WTC11 (cell line): ENCODE data around the gene STK40. TPM values are rescaled to one million over a fixed set of nuclear protein-coding genes. Genes with fewer than 3 reads are reported as not detected.

ENCODE experiments used
- ATAC-seq: fragments of 200-7000 bp; cut with Tn5 transposase; 2 replicates; pipeline ENCODE4 v1.10.0; 2021; ENCODE audit warnings: mild to moderate bottlenecking, moderate library complexity
- CTCF ChIA-PET: fragments of 300-600 bp; sonication (Branson Sonifier 250); formaldehyde crosslinking; loops from one replicate; lab custom pipeline; 2021; ENCODE audit warnings: antibody characterized with exemption; lab: Charles Lee
- POLR2A ChIA-PET: fragments of 350-600 bp; sonication (Branson Sonifier 250); formaldehyde crosslinking; loops from one replicate; lab custom pipeline; 2021; ENCODE audit warnings: antibody characterized with exemption; lab: Charles Lee
- DNase-seq: peaks from one replicate; pipeline ENCODE4 v3.0.0; 2021; ENCODE audit warnings: low spot score
- H3K27ac Mint-ChIP-seq: 2 replicates; pipeline ENCODE4 v1.8.0; 2021; ENCODE audit warnings: mixed read lengths
- H3K27me3 Mint-ChIP-seq: 2 replicates; pipeline ENCODE4 v1.8.0; 2021; ENCODE audit warnings: low read depth, mild to moderate bottlenecking, moderate library complexity, mixed read lengths
- H3K36me3 Mint-ChIP-seq: 2 replicates; pipeline ENCODE4 v1.8.0; 2021; ENCODE audit warnings: mixed read lengths
- H3K4me1 Mint-ChIP-seq: 2 replicates; pipeline ENCODE4 v1.8.0; 2022; ENCODE audit warnings: mixed read lengths
- H3K4me3 Mint-ChIP-seq: 2 replicates; pipeline ENCODE4 v1.8.0; 2021; ENCODE audit warnings: mild to moderate bottlenecking, moderate library complexity, mixed read lengths
- H3K9me3 Mint-ChIP-seq: 2 replicates; pipeline ENCODE4 v1.8.0; 2021; ENCODE audit warnings: mixed read lengths
- CREB1 ChIP-seq: sonication (generic); formaldehyde crosslinking; IDR thresholded peaks from 2 replicates; pipeline ENCODE4 v1.8.0; 2023; ENCODE audit warnings: mild to moderate bottlenecking, missing genetic modification reagents
- ESRRA ChIP-seq: sonication (generic); formaldehyde crosslinking; IDR thresholded peaks from 2 replicates; pipeline ENCODE4 v1.8.1; 2022; ENCODE audit warnings: mild to moderate bottlenecking, missing genetic modification reagents, borderline replicate concordance
- GTF2I ChIP-seq: fragments of 250-450 bp; sonication (Bioruptor Pico); conservative IDR thresholded peaks from 2 replicates; pipeline ENCODE4 v1.4.0; 2021; ENCODE audit warnings: mild to moderate bottlenecking
- HMGA2 ChIP-seq: fragments of 250-450 bp; sonication (Bioruptor Pico); IDR thresholded peaks from 2 replicates; pipeline ENCODE4 v1.4.0; 2021; ENCODE audit warnings: mild to moderate bottlenecking, moderate library complexity
- KAT7 ChIP-seq: sonication (generic); formaldehyde crosslinking; IDR thresholded peaks from 2 replicates; pipeline ENCODE4 v1.8.1; 2023; ENCODE audit warnings: missing genetic modification reagents, mild to moderate bottlenecking, borderline replicate concordance
- NFE2L1 ChIP-seq: sonication (generic); formaldehyde crosslinking; IDR thresholded peaks from 2 replicates; pipeline ENCODE4 v1.8.1; 2023; ENCODE audit warnings: missing genetic modification reagents
- SP1 ChIP-seq: sonication (generic); formaldehyde crosslinking; conservative IDR thresholded peaks from 2 replicates; pipeline ENCODE4 v1.8.1; 2022; ENCODE audit warnings: missing genetic modification reagents
- STAT6 ChIP-seq: sonication (generic); formaldehyde crosslinking; conservative IDR thresholded peaks from 2 replicates; pipeline ENCODE4 v1.8.1; 2023; ENCODE audit warnings: mild to moderate bottlenecking, low read depth, missing genetic modification reagents, moderate library complexity
- TCF7 ChIP-seq: sonication (generic); formaldehyde crosslinking; IDR thresholded peaks from 2 replicates; pipeline ENCODE4 v1.8.0; 2022; ENCODE audit warnings: mild to moderate bottlenecking, low read depth, missing genetic modification reagents, moderate library complexity
- ZMAT4 ChIP-seq: fragments of 250-450 bp; sonication (Bioruptor Pico); IDR thresholded peaks from 2 replicates; pipeline ENCODE4 v1.9.0; 2021; ENCODE audit warnings: mild to moderate bottlenecking
- ZNF263 ChIP-seq: sonication (generic); formaldehyde crosslinking; IDR thresholded peaks from 2 replicates; pipeline ENCODE4 v1.8.1; 2022; ENCODE audit warnings: low read depth, mild to moderate bottlenecking, moderate library complexity, missing genetic modification reagents
- ZNF317 ChIP-seq: sonication (generic); formaldehyde crosslinking; IDR thresholded peaks from 2 replicates; pipeline ENCODE4 v1.8.1; 2023; ENCODE audit warnings: low read depth, mild to moderate bottlenecking, moderate library complexity, missing genetic modification reagents, borderline replicate concordance
- ZNF416 ChIP-seq: fragments of 250-450 bp; sonication (Bioruptor Pico); IDR thresholded peaks from 2 replicates; pipeline ENCODE4 v1.9.0; 2021; ENCODE audit warnings: mild to moderate bottlenecking, inconsistent platforms
- total RNA-seq: library from RNA; stranded (reverse); gene quantifications from 3 replicates; pipeline ENCODE4 v1.2.3, GENCODE V29; 2021
- TF ChIP-seq, protein P1 (sequence below): sonication (generic); formaldehyde crosslinking; IDR thresholded peaks from 2 replicates; pipeline ENCODE4 v1.8.1; 2022; ENCODE audit warnings: low read depth, mild to moderate bottlenecking, moderate library complexity, missing genetic modification reagents, borderline replicate concordance
- TF ChIP-seq, protein P2 (sequence below): fragments of 200-600 bp; IDR thresholded peaks from 2 replicates; pipeline ENCODE4 v1.8.0; 2022; ENCODE audit warnings: antibody characterized with exemption
- TF ChIP-seq, protein P3 (sequence below): sonication (generic); formaldehyde crosslinking; IDR thresholded peaks from 2 replicates; pipeline ENCODE4 v1.8.1; 2023; ENCODE audit warnings: mild to moderate bottlenecking, moderate library complexity, missing genetic modification reagents

STK40 gene
- total RNA-seq, 1 experiment from 2014 or later, result 24.7 TPM

- Mint-ChIP-seq H3K4me1 (peaks cover 22% of the 10 kb centered on the region), H3K9me3 (no peaks in the 10 kb centered on the region), H3K27me3 (peaks cover 10% of the 10 kb centered on the region), H3K4me3 (peak overlapping the region; percentile 89), H3K36me3 (peaks cover 12% of the 10 kb centered on the region), H3K27ac (peak overlapping the region; percentile 97)
- DNase-seq, result no peak
- CTCF ChIA-PET, result interaction anchor here (0.6 to 4.8 kb wide), 6 partner anchors 14 to 133 kb away, joined by 3 to 32 read pairs (median 4); partner anchors contain the start of genes OSCP1, SH3D21 and THRAP3
- TF ChIP-seq, protein P1, sequence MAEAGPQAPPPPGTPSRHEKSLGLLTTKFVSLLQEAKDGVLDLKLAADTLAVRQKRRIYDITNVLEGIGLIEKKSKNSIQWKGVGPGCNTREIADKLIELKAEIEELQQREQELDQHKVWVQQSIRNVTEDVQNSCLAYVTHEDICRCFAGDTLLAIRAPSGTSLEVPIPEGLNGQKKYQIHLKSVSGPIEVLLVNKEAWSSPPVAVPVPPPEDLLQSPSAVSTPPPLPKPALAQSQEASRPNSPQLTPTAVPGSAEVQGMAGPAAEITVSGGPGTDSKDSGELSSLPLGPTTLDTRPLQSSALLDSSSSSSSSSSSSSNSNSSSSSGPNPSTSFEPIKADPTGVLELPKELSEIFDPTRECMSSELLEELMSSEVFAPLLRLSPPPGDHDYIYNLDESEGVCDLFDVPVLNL (CRISPR knock-in tag), result no peak
- TF ChIP-seq ZNF263, result peak; percentile 18; the same call in 1 of the 2 replicates
- no peak for ATAC-seq
- POLR2A ChIA-PET, result interaction anchor here (0.5 to 7.3 kb wide), 5 partner anchors 14 to 137 kb away, joined by 4 to 77 read pairs (median 8); partner anchors contain the start of genes SH3D21 and STK40
Observed at GRCh38 chr1:36320291-36320761, 65.4 kb downstream of the STK40 start.

- peaks cover 24% of the 10 kb centered on the region for H3K36me3 Mint-ChIP-seq
- TF ChIP-seq, protein P2, sequence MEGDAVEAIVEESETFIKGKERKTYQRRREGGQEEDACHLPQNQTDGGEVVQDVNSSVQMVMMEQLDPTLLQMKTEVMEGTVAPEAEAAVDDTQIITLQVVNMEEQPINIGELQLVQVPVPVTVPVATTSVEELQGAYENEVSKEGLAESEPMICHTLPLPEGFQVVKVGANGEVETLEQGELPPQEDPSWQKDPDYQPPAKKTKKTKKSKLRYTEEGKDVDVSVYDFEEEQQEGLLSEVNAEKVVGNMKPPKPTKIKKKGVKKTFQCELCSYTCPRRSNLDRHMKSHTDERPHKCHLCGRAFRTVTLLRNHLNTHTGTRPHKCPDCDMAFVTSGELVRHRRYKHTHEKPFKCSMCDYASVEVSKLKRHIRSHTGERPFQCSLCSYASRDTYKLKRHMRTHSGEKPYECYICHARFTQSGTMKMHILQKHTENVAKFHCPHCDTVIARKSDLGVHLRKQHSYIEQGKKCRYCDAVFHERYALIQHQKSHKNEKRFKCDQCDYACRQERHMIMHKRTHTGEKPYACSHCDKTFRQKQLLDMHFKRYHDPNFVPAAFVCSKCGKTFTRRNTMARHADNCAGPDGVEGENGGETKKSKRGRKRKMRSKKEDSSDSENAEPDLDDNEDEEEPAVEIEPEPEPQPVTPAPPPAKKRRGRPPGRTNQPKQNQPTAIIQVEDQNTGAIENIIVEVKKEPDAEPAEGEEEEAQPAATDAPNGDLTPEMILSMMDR, result no peak
- TF ChIP-seq ZNF416, result no peak
- TF ChIP-seq, protein P1 (CRISPR knock-in tag), result no peak
- no peak for TF ChIP-seq SP1 (CRISPR knock-in tag)
- TF ChIP-seq, protein P3, sequence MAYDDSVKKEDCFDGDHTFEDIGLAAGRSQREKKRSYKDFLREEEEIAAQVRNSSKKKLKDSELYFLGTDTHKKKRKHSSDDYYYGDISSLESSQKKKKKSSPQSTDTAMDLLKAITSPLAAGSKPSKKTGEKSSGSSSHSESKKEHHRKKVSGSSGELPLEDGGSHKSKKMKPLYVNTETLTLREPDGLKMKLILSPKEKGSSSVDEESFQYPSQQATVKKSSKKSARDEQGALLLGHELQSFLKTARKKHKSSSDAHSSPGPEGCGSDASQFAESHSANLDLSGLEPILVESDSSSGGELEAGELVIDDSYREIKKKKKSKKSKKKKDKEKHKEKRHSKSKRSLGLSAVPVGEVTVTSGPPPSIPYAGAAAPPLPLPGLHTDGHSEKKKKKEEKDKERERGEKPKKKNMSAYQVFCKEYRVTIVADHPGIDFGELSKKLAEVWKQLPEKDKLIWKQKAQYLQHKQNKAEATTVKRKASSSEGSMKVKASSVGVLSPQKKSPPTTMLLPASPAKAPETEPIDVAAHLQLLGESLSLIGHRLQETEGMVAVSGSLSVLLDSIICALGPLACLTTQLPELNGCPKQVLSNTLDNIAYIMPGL (CRISPR knock-in tag), result no peak
- TF ChIP-seq TCF7 (CRISPR knock-in tag), result no peak
- no peak for TF ChIP-seq HMGA2
- H3K27ac Mint-ChIP-seq, result no peak overlapping the region
- DNase-seq (no peak), ATAC-seq (no peak)
- H3K4me1 Mint-ChIP-seq, result peaks cover 17% of the 10 kb centered on the region
- ChIA-PET POLR2A (no interaction called here), CTCF (interaction anchor here (0.7 to 1.2 kb wide), 3 partner anchors 9 to 206 kb away, joined by 3 read pairs; no protein-coding TSS in a partner anchor)
- no peaks in the 10 kb centered on the region for H3K9me3 Mint-ChIP-seq
- no peaks in the 10 kb centered on the region for H3K27me3 Mint-ChIP-seq
- no peak overlapping the region for H3K4me3 Mint-ChIP-seq
Observed at GRCh38 chr1:36309397-36309796, 76.3 kb downstream of the STK40 start.

- ChIA-PET POLR2A (interaction anchor here (1.0 to 2.6 kb wide), 6 partner anchors 9 to 158 kb away, joined by 3 to 77 read pairs (median 6); partner anchors contain the start of genes EVA1B and TRAPPC3), CTCF (interaction anchor here (1.4 to 2.3 kb wide), 8 partner anchors 15 to 173 kb away, joined by 3 to 32 read pairs (median 13); partner anchors contain the start of genes EVA1B and TRAPPC3)
- Mint-ChIP-seq H3K36me3 (peaks cover 32% of the 10 kb centered on the region), H3K9me3 (no peaks in the 10 kb centered on the region), H3K4me1 (peaks cover 17% of the 10 kb centered on the region), H3K4me3 (peak overlapping the region; percentile 99), H3K27ac (no peak overlapping the region), H3K27me3 (no peaks in the 10 kb centered on the region)
- ATAC-seq (no peak), DNase-seq (no peak)
- no peak for TF ChIP-seq CREB1 (CRISPR knock-in tag)
- no peak for TF ChIP-seq ZNF317
- TF ChIP-seq GTF2I (CRISPR knock-in tag), result no peak
- TF ChIP-seq NFE2L1 (CRISPR knock-in tag), result no peak
- TF ChIP-seq STAT6 (CRISPR knock-in tag), result no peak
- TF ChIP-seq KAT7 (CRISPR knock-in tag), result no peak
- no peak for TF ChIP-seq HMGA2
- TF ChIP-seq ZMAT4, result no peak
- no peak for TF ChIP-seq ESRRA
Observed at GRCh38 chr1:36307601-36308330, 78.0 kb downstream of the STK40 start.
